ENCODE data around the gene GPR161.

DNA sequence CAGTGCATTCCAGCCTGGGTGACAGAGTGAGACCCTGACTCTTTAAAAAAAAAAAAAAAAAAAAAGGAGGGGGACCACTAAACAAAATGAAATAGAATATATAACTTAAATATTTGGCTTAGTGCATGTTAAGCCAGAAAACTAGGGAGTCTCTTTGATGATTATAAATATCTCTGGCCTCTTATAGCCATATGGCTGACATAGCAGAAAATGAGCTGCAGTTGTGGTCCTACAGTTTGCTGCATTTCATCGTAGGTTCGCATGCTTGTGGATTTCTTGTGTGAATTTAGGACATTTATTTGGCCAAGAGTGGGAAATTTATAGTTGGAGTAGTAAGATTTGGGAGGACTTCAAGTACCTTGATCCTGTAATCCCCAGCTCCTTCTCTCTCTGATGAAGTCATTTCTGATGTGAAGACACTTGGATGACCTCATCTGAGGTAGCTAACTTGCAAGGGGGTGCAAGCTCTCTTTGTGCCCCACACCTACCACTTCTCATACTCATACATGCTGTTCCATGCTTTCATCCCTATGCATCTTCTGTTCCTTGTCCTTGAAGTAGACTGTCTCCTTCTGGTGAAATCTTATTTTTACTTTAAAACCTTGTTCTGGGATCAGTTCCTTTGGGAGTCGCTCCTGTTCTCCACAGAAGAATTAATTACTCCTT, 35.7 kb upstream of the GPR161 start:
- TF ChIP-seq EZH2phosphoT487 (IDR thresholded peaks at IDR 0.05; ENCODE audit: insufficient read depth, low read depth) = no peak
- no peak for TF ChIP-seq EZH2 (IDR thresholded peaks at IDR 0.05; ENCODE audit: insufficient read depth, poor library complexity, severe bottlenecking)
